Nucleus accumbens (tissue), 56 donors: ENCODE results near the gene FALEC.
A peak's percentile ranks its signal among the peaks of the same experiment; 100 is the strongest.
"Not testable (repeated sequence)": the region's sequence is repeated elsewhere in the genome, so short reads cannot be mapped to it uniquely, and the experiment has no call there.

Experiments used
- DNase-seq, 56 donors: peaks; one replicate each; lab custom pipeline; 2025; lab: John Stamatoyannopoulos, UW

Gene FALEC

DNA sequence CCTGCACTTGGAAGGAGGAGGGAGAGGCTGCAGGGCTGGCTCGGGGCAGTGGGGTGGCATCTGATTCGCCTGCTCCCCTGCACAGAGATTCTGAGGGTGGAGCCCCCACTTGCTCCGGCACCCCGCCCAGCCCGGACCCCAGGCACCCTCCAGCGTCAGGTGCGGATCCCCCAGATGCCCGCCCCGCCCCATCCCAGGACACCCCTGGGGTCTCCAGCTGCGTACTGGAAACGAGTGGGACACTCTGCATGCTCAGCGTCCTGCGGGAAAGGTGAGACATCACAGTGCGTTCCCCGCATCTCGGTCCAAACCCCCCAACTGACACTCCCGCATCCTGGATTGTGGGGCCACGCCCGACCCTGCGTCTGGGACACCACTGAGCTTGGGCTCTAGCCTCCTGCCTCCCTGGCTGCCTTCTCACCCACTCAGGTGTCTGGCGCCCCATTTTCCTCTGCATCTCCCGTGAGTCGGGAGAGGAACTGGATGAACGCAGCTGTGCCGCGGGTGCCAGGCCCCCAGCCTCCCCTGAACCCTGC is 41.6 kb downstream of the FALEC start:
- DNase-seq, result no peak

DNA sequence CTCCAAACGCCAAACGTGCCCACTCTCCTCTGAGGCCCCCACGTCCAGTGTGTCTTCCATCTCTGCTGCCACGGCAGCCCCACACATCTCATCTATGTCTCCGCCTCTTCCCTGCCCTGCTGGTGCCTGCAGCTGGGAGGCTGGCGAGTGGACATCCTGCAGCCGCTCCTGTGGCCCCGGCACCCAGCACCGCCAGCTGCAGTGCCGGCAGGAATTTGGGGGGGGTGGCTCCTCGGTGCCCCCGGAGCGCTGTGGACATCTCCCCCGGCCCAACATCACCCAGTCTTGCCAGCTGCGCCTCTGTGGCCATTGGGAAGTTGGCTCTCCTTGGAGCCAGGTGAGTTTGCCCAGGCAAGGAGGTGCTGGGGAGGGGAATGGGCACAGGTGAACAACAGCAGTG is 42.3 kb downstream of the FALEC start:
- no peak for DNase-seq

DNA sequence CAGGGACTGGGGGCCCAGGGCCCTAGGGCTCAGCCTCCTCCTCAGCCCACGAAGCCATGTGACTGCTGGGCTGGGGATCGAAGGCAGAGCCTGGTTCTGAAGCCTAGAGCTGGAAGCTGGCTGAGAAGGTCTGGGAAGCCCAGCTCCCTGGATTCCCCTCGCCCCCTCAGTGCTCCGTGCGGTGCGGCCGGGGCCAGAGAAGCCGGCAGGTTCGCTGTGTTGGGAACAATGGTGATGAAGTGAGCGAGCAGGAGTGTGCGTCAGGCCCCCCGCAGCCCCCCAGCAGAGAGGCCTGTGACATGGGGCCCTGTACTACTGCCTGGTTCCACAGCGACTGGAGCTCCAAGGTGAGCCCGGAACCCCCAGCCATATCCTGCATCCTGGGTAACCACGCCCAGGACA is 42.8 kb downstream of the FALEC start:
- DNase-seq, result no peak

DNA sequence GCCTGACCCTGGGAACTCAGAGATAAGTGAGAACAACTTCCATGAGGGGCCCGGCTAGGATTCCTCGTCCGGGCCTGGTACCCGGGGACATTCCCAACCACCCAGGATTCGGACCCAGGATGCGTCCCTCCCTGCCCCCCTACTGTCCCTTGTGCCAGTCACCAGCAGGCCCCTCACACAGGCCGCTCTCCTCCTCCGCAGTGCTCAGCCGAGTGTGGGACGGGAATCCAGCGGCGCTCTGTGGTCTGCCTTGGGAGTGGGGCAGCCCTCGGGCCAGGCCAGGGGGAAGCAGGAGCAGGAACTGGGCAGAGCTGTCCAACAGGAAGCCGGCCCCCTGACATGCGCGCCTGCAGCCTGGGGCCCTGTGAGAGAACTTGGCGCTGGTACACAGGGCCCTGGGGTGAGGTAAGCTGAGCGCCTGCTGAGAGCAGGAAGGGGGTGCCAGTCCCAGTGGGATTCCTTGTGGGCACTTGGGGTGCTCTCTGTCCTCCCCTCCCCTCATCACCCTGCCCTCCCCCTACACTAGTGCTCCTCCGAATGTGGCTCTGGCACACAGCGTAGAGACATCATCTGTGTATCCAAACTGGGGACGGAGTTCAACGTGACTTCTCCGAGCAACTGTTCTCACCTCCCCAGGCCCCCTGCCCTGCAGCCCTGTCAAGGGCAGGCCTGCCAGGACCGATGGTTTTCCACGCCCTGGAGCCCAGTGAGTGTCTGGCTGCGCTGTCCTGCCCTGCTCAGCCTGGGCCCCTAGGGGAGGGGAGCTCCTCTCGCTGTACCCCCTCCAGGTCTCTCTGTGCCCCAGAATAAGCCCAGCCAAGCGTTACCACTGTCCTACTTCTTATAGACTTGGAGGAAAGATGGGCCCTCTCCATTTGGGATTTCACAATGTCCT is 43.5 kb downstream of the FALEC start:
- DNase-seq, result peak in 8 of 56 donors; percentile 10 to 39 (median 17)

DNA sequence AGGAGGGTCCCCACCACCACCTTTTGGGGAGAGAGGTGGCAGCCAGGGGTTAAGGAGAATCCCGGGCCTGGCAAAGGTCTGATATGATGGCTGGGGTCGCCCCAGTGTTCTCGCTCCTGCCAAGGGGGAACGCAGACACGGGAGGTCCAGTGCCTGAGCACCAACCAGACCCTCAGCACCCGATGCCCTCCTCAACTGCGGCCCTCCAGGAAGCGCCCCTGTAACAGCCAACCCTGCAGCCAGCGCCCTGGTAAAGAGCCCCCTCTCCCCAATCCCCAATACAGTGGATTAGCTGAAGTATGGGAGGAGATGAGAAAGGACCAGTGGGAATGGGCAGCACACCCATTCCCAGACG is 44.1 kb downstream of the FALEC start:
- no peak for DNase-seq

DNA sequence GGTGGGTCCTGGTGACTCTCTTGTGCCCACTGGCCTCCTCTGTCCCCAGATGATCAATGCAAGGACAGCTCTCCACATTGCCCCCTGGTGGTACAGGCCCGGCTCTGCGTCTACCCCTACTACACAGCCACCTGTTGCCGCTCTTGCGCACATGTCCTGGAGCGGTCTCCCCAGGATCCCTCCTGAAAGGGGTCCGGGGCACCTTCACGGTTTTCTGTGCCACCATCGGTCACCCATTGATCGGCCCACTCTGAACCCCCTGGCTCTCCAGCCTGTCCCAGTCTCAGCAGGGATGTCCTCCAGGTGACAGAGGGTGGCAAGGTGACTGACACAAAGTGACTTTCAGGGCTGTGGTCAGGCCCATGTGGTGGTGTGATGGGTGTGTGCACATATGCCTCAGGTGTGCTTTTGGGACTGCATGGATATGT is 44.5 kb downstream of the FALEC start:
- DNase-seq, result peak in 43 of 56 donors; percentile 7 to 75 (median 30)

DNA sequence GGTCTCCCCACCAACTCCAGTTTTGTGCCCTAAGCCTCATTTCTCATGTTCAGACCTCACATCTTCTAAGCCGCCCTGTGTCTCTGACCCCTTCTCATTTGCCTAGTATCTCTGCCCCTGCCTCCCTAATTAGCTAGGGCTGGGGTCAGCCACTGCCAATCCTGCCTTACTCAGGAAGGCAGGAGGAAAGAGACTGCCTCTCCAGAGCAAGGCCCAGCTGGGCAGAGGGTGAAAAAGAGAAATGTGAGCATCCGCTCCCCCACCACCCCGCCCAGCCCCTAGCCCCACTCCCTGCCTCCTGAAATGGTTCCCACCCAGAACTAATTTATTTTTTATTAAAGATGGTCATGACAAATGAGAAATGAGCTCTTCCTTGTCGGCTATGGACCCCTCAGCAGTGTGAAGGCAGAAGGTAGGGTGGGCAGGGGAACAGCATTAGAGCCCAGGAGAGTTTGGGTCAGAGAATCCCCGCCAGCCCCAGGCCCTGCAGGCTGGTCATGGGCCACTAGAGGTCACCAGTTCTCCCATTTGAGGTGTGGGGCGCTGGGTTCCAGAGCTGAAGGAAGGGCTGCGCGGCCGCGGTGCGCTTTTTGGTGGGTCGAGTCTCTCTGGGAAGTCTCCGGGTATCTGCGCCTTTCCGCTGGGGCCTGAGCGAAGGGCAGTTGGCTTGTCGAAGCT is 45.2 kb downstream of the FALEC start:
- peak in 47 of 56 donors; percentile 55 to 89 (median 77) for DNase-seq

DNA sequence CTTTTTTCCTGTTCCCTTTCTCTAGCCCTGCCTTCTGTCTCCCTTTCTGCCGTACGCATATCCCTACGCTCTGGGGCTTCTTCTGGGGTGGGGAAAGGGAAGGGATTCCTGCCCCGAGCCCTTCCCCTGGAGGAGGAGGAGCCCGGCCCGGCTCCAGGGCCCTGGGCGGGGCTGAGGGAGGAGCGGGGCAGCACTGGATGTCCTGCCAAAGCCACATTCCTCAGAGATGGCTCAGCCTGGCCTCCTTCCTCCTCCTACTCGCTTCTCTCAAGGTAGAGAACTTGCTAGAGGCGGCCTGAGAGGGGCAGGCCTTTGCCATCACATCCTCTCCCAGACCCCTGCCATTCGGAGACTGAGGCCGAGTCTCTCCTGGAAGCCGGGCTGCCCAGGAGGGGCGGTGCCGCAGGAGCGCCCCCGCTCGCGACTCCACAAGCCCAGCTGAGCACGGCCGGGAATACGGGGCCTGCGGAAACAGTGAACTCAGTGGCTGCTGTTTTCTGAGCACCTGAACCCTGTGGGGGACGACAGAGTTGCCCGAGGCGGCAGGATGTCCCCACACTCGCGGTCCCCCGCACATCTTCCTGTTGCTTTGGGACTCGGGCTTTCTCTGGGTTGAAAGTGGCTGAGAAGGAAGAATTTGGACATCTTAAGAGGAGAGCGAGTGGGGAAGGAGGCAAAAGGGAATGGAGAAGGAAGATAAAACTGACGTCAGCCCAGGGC is 45.9 kb downstream of the FALEC start:
- peak in 55 of 56 donors; percentile 29 to 91 (median 78) for DNase-seq

DNA sequence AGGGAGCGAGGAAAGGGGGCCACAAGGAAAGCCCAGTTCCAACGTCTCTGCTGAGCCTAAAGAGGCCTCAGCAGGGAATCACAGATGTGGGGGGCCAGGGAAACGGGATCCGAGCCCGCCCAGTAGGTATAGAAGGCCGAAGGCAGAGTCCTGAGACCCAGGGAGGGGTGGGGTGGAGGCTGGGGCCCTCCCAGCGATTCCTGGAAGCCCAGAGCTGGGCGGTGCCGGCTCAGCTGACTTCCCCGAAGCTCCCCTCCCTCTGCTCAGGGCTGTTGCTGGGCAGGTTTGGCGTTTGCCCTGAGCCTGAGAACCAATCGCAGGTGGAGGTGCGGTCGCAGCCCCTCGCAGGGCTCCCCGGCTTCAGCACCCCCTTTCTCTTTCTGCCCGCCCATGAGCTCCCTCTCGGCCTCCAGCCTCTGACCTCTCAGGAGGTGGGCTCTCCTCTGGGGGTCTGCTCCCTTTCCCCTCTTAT is 46.5 kb downstream of the FALEC start:
- peak in 49 of 56 donors; percentile 22 to 81 (median 53) for DNase-seq

DNA sequence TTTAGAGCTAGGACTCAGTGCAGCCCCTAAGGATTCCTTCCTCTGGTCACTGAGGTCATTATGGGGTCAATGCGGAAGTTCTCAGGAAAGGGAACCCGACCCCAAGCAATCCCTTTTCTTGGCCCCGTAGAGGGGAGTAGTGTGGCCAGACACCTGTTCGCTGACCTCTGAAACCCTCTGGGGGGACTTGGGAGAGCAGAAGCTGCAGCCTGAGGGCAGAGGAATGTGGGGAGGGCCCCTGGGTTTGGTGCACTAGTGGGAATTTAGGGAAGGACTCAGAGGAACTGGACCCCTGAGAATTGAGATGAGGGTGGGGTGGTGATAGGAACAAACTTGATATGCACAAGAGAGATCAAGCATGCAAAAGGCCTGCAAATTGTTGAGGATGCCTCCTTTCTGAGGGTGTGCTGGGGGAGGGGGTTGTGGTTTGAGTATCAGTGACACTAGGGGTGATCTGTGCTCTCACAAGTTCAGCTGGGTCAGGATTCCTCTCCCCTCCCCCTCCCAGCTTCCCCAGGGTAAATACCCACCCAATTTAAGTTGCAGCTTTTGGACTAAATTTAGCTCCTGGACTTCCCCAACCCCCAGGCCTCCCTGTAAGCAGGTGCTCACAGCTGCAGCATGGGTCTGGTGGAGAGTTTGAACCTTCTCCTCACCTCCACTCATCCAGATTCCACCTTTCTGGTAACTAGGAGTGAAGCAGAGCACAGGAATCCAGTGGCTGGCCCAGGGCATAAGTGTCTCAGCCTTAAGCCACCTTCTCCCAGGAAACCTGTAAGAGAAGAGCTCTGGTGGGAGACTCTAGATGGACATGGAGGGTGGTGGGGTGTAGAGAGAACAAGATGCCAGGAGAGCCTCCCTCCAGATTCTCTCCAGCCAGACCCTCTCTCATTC is 47.1 kb downstream of the FALEC start:
- DNase-seq, result no peak

DNA sequence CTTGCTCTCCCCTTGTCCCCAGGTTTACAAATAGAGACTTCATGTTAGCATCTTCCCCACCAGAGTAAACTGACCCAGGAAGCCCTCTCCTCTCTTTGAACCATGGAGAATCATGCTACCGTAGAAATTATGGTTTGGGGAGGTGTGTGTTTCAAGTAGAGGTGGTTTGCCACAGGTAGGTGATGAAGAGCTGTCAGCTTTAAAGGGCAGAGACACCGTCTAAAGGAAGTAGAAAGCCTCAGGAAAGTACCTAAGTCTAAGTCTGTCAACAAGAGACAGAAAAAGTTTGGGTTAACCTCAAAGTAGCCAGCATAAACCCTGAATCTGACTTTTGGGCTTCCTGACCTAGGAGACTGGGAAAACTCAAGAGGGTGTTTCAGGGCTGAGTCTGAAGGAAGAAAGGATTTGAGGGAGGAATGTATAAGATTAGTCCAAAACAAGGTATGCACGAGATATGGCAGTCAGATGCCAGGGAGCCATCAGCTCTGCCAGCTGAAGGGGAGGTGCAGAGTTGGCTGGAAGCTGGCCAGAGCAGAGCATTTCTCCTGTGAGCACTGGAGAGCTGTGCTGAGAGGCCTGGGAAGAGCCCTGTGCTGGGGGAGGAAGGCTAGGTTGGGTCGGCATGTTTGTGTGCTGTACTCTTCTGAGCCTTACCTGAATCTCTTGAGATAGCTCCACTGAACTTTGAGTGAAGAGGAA is 47.9 kb downstream of the FALEC start:
- peak in 1 of 56 donors; percentile 13 for DNase-seq

DNA sequence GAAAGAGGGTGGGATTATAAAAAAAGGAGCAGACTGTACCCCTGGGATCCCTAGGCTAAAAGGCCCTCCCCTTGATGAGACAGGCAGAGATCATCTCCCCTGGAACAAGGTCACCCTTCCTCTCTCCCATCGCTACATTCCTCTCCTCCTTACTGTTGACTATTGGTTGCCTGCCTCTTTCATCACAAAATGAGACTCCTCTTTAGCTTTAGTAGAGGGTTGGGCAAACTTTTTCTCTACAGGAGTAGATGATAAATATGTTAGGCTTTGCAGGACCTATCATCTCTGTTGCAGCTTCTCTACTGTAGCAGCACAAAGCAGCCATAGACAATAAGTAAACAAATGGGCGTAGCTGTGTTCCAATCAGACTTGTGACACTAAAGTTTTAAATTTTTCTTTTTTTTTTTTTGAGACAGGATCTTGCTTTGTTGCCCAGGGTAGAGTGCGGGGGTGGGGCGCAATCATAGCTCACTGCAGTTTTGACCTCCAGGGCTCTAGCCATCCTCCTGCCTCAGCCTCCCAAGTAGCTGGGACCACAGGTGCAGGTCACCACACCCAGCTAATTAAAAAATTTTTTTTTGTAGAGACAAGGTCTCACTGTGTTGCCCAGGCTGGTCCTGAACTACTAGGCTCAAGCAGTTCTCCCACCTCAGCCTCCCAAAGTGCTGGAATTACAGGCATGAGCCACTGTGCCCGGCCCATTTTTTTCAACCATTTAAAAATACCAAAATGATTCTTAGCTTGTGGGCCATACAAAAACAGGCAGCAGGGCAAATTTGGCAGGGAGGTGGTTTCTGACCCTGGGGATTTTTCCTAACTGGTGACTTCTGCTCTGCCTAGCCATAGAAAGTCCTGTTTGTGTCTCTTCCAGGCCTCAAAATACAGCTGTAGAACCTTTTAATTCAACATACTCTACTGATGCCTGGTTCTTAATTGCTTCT is 48.8 kb downstream of the FALEC start:
- no peak for DNase-seq

DNA sequence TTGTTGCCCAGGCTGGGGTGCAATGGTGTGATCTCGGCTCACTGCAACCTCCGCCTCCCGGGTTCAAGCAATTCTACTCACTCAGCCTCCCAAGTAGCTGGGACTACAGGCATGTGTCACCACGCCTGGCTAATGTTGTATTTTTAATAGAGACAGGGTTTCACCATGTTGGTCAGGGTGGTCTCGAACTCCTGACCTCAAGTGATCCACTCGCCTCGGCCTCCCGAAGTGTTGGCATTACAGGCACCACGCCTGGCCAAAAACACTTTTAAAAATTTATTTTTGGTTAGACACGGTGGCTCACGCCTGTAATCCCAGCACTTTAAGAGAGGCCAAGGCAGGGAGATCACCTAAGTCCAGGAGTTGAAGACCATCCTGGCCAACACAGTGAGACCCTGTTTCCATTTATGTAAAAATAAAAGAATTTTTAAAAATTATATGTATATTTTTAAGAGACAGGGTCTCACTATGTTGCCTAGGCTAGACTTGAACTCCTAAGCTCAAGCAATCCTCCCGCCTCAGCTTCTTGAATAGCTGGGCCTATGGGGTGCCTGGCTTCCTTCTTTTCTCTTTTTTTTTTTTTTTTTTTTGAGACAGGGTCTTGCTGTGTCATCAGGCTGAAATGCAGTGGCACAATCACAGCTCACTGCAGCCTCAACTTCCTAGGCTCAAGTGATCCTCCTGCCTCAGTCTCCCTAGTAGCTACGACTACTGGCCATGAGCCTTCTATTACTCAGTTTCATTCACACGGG is 49.9 kb downstream of the FALEC start:
- DNase-seq, result not testable (repeated sequence)

DNA sequence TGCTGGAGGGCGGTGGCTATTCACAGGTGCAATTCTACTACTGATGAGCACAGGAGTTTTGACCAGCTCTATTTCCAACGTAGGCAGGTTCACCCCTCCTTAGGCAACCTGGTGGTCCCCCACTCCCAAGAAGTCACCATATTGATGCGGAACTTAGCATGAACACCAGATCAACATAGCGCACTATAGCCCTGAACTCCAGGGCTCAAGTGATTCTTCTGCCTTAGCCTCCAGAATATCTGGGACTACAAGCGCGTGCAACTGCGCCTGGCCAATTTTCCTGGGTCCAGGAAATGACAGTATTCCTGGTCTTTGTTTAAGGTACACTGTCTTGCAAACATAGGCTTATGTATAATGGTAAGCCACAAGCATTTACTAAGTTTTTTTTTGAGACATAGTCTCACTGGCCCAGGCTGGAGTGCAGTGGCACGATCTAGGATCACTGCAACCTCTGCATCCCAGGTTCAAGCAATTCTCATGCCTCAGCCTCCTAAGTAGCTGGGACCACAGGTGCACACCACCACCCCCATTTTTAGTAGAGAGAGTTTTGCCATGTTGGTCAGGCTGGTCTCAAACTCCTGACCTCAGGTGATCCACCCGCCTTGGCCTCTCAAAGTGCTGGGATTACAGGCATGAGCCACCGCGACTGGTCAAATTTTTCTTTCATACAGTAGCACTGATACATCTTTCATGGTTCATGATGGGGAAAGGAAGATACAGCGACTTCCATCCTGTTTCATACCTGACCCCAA is 51.2 kb downstream of the FALEC start:
- DNase-seq, result no peak

DNA sequence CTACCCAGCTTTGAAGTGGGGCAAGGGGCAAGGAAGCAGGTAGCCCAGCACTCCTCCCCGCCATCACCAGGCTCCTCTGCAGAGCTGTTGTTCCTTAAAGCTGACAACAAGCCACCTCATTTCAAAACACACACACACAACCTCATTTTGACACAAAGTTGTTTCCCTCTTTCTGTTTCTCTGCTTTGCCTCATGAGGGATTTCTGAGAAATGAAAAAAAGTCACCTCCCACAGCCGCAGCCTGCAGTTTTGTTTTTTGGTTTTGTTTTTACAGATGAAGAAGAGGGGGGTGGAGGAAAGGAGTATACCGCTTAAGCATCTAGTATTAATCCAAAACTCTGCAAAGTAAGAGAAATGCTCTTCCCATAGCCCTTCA is 51.8 kb downstream of the FALEC start:
- no peak for DNase-seq
